Measurements from ENCODE around the gene TEX264.

The TEX264 gene

DNA sequence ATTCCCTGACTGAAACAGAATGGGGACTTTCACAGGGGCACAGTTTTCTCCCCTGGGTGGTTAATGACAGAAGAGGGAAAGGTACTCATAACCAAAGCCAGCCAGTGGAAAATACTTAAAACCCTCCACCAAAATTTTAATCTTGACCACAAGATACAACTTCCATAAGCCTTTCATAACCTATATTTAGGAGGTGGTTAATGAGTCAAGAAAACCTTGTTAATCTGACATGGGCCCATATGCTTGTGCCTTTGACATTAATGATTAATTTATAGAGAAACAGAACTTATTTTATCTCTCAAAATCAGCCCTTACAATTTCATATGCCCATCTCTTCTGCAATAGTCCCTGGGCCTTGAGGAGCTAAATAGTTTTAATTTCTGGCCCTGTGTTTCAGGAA lies 76.8 kb downstream of the TEX264 start:
- no peak for DNase-seq (ENCODE audit: low read depth in 3 of 3, low spot score in 1 of 3)

DNA sequence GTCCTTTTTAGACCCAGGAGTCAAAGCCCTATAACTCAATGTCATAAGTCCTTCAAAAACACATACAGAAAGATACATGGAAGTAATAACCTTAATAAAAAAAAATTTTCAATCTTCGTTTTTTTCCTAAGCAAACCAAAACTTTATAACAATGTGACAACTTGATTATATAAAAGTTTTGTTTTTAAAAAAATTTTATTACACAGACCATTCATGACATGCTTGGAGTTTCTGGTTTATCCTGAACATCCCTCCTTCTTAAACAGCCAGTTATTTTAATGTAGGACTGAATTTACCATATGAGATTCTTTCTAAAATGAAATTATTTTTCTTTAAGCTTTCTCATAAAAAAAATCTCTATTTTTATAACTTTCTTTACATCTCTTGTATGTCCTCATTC lies 77.3 kb downstream of the TEX264 start:
- DNase-seq (ENCODE audit: low read depth in 3 of 3, low spot score in 1 of 3): no peak

DNA sequence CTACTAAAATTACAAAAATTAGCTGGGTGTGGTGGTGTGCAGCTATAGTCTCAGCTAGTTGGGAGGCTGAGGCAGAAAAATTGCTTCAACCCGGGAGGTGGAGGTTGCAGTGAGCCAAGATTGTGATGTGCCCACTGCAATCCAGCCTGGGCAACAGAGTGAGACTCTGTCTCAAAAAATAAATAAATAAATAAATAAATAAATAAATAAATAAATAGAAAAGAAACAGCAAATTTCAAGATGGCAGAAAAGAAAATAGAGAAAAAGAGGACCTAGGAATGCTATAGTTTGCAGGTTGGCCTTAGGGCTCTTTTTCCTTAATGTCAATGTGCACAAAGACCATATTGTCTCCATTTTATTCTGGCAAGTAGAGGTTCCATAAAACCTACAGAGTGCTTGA lies 79.8 kb downstream of the TEX264 start:
- no peak for DNase-seq (ENCODE audit: low read depth in 3 of 3, low spot score in 1 of 3)

DNA sequence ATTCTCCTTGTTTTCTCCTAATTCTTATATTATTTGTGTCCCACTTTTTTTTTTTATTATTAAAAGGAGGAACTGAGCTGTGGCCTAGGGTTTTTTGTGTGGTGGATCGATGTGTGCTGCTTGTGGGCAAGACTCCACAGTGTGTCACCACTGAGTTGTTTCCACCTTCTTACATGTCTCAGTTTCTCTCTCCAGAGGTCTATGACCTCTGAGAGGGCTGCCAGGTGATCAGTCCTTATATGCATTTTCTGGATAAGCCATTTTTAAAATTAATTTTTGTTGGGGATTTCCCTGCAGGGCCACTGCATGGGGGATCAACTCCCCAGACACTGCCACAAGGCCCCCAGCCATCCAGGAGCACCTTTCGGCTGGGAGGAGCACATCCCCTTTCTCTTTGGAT lies 80.2 kb downstream of the TEX264 start:
- DNase-seq (ENCODE audit: low read depth in 3 of 3, low spot score in 1 of 3): no peak
